ENCODE data around the gene SPAST. TPM values are rescaled to one million over a fixed set of nuclear protein-coding genes. Genes with fewer than 3 reads are reported as not detected.

Gene SPAST
- total RNA-seq, 1 donor from 2014 or later = 35.3 TPM

Other genes starting within 250 kb of the SPAST start
- 49.5 to 53.7 TPM (median 52.7 TPM) in 3 replicates for gene MEMO1, start 52.5 kb upstream of the SPAST start, total RNA-seq
- gene DPY30, start 23.8 kb upstream of the SPAST start, total RNA-seq = 62.6 to 70.6 TPM (median 63.7 TPM) in 3 replicates
- gene SLC30A6, start 102.3 kb downstream of the SPAST start, total RNA-seq = 30.2 to 33.2 TPM (median 31.1 TPM) in 3 replicates
- not detected in 3 replicates for gene NLRC4, start 201.3 kb downstream of the SPAST start, total RNA-seq
- 38.5 to 43.4 TPM (median 42.4 TPM) in 3 replicates for gene YIPF4, start 214.3 kb downstream of the SPAST start, total RNA-seq

Measured in mesothelial cell of epicardium (in vitro differentiated cells).